LHCN-M2 (cell line): Measurements from ENCODE around the gene MYL4. TPM values are rescaled to one million over a fixed set of nuclear protein-coding genes. Genes with fewer than 3 reads are reported as not detected.
"Not testable (repeated sequence)": the region's sequence is repeated elsewhere in the genome, so short reads cannot be mapped to it uniquely, and the experiment has no call there.

Experiments used
- DNase-seq: peaks from one replicate; pipeline ENCODE4 v3.0.0-alpha.2; 2012; ENCODE audit warnings: low read depth
- polyA plus RNA-seq: library from polyadenylated mRNA; unstranded; fragments of >200 nt; gene quantifications from one replicate; pipeline ENCODE4 v1.2.1, GENCODE V29; 2012; ENCODE audit warnings: missing spikeins
- total RNA-seq: library from RNA; depleted of rRNA; stranded (reverse); fragments of >200 nt; gene quantifications from 2 replicates; pipeline ENCODE4 v1.2.3, GENCODE V29; 2014; rRNA removed

MYL4 gene
- 0.69 TPM in 1 of 2 replicates, not detected in the other for total RNA-seq
- polyA plus RNA-seq = 7.1 TPM

- DNase-seq = peak; percentile 62
Observed at GRCh38 chr17:47208744-47209488, at the start of gene MYL4. Gene MYL4 (plus strand): TSS chr17:47209348. CDS start chr17:47209423, 75 bp downstream.

- no peak for DNase-seq
Observed at GRCh38 chr17:47162013-47162622, 47.0 kb upstream of the MYL4 start.

- DNase-seq = no peak
Observed at GRCh38 chr17:47164263-47164662, 44.9 kb upstream of the MYL4 start.

- no peak for DNase-seq
Observed at GRCh38 chr17:47165137-47165536, 44.0 kb upstream of the MYL4 start.

- DNase-seq = not testable (repeated sequence)
Observed at GRCh38 chr17:47166854-47167253, 42.3 kb upstream of the MYL4 start.

- DNase-seq = not testable (repeated sequence)
Observed at GRCh38 chr17:47168896-47169295, 40.3 kb upstream of the MYL4 start.

GRCh38 chr17:47170710-47171109, 38.4 kb upstream of the MYL4 start:
- DNase-seq = no peak

- peak; percentile 15 for DNase-seq
Observed at GRCh38 chr17:47172696-47173565, 36.2 kb upstream of the MYL4 start.

- not testable (repeated sequence) for DNase-seq
Observed at GRCh38 chr17:47174823-47175222, 34.3 kb upstream of the MYL4 start.

GRCh38 chr17:47176389-47176826, 32.7 kb upstream of the MYL4 start:
- no peak for DNase-seq

GRCh38 chr17:47177261-47177660, 31.9 kb upstream of the MYL4 start:
- DNase-seq = no peak

- no peak for DNase-seq
Observed at GRCh38 chr17:47179141-47179540, 30.0 kb upstream of the MYL4 start.

- DNase-seq = no peak
Observed at GRCh38 chr17:47180337-47180736, 28.8 kb upstream of the MYL4 start.

GRCh38 chr17:47180988-47181387, 28.2 kb upstream of the MYL4 start:
- not testable (repeated sequence) for DNase-seq

- DNase-seq = no peak
Observed at GRCh38 chr17:47184681-47185080, 24.5 kb upstream of the MYL4 start.

GRCh38 chr17:47188271-47188875, 20.8 kb upstream of the MYL4 start:
- DNase-seq = peak; percentile 51

GRCh38 chr17:47188876-47189731, 20.0 kb upstream of the MYL4 start, which contains the start of gene CDC27:
Gene CDC27 (minus strand): TSS chr17:47189295. CDS start chr17:47189172, 123 bp downstream.
- DNase-seq = peak; percentile 97

GRCh38 chr17:47189732-47190237, 19.4 kb upstream of the MYL4 start:
- DNase-seq = no peak

- DNase-seq = no peak
Observed at GRCh38 chr17:47190243-47190642, 18.9 kb upstream of the MYL4 start.

GRCh38 chr17:47190770-47191169, 18.4 kb upstream of the MYL4 start:
- DNase-seq = no peak
